SK-N-SH (cell line): ENCODE measurements around the gene ASB3.

Source experiments
- CHD2 ChIP-seq: fragments of 150-350 bp; IDR thresholded peaks from 2 replicates; pipeline ENCODE4 v1.6.1; 2018; ENCODE audit warnings: low read length; ENCODE audit not compliant: partially characterized antibody
- CTCF ChIP-seq: fragments of 200-600 bp; sonication (generic); IDR thresholded peaks from 2 replicates; pipeline ENCODE4 v1.6.1; 2017; ENCODE audit warnings: antibody characterized with exemption, mild to moderate bottlenecking, moderate library complexity
- FOXM1 ChIP-seq: IDR thresholded peaks from 2 replicates; pipeline ENCODE4 v1.4.0; 2012; ENCODE audit warnings: low read depth, mild to moderate bottlenecking
- POLR2AphosphoS5 ChIP-seq: IDR thresholded peaks from 2 replicates; pipeline ENCODE4 v1.6.1; 2012; ENCODE audit warnings: low read depth, low read length
- SIN3A ChIP-seq: IDR thresholded peaks from 2 replicates; pipeline ENCODE4 v1.6.1; 2012; ENCODE audit warnings: low read depth, mild to moderate bottlenecking, low read length, moderate library complexity, borderline replicate concordance
- TAF1 ChIP-seq: IDR thresholded peaks from 2 replicates; pipeline ENCODE4 v1.6.1; 2012; ENCODE audit warnings: low read depth, mild to moderate bottlenecking, low read length, moderate library complexity, borderline replicate concordance
- USF2 ChIP-seq: fragments of 150-350 bp; IDR thresholded peaks from 2 replicates; pipeline ENCODE4 v1.6.1; 2017; ENCODE audit warnings: antibody characterized with exemption, low read length, low read depth, borderline replicate concordance
- TF ChIP-seq, protein P1 (sequence below): IDR thresholded peaks from 2 replicates; pipeline ENCODE4 v1.4.0; 2012; ENCODE audit warnings: low read depth

DNA sequence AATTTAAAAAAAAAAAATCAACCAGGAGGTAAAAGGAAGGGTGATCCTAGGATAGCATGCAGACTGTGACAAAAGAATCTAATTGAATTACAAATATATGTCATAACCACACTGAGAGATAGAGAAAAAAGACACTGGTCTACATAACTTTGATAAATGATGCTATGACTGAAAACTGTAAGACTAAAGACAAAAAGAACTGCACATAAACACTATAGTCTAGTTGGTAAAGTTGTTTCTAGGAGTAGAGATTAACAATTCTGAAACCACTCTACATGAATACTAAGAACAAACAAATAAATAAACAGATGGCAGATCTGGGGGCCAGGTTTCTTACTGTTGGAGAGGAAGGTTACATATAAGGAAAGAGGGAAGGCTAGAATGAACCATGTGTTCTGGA is 33.7 kb downstream of the ASB3 start:
- TF ChIP-seq CTCF (no peak), USF2 (no peak), POLR2AphosphoS5 (no peak), FOXM1 (no peak), SIN3A (no peak), CHD2 (no peak), TAF1 (no peak)
- TF ChIP-seq, protein P1, sequence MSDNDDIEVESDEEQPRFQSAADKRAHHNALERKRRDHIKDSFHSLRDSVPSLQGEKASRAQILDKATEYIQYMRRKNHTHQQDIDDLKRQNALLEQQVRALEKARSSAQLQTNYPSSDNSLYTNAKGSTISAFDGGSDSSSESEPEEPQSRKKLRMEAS, result no peak
